Left forelimb (tissue), 1 donor: Measurements from ENCODE around the gene NUDC.

Experiments
- DNase-seq: peaks from one replicate; pipeline ENCODE4 v3.0.0-alpha.2; 2018; ENCODE audit warnings: low spot score

Gene NUDC

DNA sequence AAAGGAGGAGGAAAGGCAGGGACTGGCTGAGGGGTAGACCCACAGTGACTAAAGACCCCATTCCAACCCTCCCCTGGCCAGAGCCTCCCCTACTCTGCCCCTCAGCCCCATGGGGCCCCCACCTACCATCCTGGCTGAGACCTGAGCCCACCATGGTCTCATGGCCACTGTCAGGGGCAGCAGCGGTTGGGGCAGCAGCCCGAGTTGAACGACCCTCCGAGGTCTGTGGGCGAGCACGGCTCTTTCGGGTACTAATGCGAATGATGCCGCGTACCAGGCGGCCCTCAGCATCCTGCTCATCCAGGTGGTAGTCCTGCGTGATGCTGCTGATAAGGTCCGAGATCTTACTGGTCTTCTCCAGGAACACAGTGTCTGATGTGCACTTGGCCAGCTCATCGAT, 29.7 kb downstream of the NUDC start:
- DNase-seq = no peak

DNA sequence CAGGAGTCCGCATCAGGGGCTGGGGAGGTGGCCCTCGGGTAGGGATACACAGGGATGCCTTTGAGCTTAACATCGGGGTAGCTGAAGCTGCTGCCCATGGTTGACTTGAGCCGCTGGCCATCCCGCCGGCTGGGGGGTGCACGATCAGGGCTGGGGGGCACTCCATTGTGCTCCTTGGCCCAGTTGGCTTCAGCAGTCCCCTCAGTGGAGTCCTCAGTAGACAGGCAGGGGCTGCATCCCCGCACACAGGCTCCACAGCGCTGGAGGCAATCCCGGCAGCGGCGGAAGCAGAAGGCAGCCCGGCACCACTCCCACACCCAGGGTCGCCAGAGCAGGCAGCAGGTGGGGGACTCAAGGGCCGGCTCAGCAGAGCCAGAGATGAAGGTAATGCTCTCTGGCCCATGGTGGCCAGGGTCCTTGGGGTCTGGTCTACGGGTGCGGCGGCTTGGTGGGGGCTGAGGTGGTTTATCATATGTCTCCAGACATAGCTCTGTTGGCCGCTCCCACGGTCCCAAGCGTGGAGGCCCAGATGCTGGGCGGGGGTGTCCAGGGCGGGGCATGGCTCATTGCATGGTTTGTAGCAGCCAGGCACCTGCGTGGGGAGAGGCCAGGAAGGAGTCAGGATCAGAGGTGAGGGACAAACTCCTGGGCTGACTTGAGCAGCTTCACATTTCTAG, 30.4 kb downstream of the NUDC start:
- no peak for DNase-seq

- DNase-seq = no peak
Observed at GRCh38 chr1:26953374-26953773, 31.8 kb downstream of the NUDC start.

GRCh38 chr1:26956321-26956720, 34.8 kb downstream of the NUDC start:
- no peak for DNase-seq

DNA sequence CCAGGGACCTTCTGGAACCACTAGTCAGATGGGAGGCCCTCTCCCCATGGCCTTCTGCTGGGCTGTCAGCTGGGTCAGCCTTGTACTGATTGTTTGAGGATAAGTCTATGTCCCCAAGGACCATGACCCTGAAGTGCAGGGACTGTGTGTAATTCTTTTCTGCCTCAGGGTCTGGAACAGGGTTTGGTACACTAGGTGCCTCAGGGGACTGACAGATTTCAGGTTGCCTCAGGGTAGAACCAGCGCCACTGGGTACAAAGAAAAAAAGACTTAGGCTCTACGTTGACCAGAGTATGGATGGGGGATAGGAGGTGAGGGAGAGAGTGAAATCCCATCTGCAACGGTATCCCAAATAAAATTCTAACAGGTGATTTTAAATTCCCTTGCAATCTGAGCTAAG, 35.8 kb downstream of the NUDC start:
- no peak for DNase-seq

- DNase-seq = no peak
Observed at GRCh38 chr1:26959270-26959669, 37.7 kb downstream of the NUDC start.

DNA sequence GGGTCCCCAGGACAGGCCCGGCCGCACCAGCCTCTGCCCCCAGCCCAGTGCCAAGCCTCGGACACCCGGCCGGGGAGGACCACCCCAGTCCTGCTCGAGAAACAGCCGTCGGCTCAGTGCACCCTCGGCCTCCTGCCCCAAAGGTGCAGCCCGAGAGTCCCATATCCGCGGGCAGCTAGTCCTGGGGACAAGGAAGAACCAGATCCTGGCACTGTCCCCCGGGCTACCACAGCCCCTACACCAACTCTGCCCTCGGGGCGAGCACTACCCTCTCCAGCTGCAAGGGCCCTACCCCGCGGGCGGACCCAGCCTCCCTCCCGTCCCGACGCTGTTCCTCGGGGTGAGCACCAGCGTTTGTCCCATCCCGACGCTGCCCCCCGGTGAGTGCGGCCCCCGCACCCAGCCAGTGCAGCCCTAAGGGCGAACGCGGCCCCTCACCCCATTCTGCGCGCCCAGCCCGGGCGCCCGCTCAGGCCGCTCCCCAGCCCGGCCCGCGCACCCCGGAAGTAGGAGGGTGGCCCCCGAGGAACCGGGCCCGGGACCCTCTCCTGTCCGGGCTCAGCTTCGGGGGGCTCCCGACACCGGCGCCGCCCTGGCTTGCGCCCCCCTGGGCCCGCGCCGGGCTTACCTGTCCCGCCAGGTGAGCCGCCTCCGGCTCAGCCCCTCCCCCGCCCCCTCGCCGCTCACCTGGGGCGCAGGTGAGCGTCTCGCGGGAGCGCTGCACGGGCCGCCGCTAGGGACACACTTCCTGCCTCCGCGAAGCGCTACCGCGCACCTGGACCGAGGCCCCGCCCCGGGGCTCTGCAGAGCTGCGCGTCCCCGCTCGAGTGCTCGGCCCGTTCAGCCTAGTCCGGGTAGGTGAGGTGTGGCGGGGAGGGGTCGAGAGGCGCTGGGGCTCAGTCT, 38.4 kb downstream of the NUDC start, which contains the start of gene KDF1:
TSS of gene KDF1 (minus strand) at position 747 of the 903 bp plus-strand sequence. CDS start 8,088 bp downstream, outside the sequence.
- DNase-seq = no peak

DNA sequence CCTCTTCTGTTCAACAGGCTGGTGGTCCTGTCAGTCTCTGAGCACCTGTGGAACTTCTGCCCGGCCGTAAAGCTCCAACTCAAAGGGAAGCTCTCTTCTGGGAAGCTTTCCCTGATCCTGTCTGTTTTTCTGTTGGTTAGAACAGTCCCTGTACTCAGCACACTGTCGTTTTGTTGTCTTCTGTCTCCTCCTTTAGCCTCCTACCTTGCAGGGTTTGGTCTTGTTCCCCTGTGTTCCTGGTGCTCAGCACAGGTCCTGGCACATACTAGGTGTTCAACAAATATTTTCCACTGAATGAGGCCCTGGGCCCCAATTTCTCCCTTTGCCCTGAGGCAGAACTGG, 39.1 kb downstream of the NUDC start:
- DNase-seq = no peak

DNA sequence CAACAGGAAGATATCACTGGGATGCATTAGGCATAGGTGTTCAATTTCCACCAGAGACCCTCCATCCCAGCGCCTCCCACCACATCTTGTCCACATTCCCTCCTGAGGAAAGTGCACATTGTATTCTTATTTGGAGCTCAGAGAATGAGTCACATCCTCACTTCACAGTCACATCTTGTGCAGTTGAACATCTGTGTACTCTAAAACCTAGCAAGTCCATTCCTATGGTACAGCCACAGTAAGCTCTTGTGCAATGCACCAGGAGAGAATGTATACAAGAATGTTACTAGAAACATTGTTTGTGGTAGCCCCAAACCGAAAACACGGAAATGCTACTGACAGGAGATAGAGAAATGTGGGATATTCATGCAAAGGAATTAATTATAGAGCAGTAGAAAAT, 40.3 kb downstream of the NUDC start:
- DNase-seq = no peak

- DNase-seq = no peak
Observed at GRCh38 chr1:26965213-26965612, 43.7 kb downstream of the NUDC start.

DNA sequence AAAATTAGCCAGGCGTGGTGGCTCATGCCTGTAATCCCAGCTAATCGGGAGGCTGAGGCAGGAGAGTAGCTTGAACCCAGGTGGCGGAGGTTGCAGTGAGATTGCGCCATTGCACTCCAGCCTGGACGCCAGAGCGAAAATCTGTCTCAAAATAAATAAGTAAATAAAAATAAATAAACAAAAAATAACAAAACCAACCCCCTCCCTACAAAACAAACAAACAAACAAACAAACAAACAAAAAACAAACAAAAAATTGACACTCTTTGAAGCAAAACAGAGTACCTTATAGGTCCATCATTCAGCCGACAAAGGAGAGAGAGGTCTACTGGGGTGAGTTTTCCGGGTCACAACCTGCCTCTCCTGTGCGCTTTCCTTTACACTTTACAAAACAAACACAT, 44.1 kb downstream of the NUDC start:
- DNase-seq = no peak

GRCh38 chr1:26970810-26971209, 49.3 kb downstream of the NUDC start:
- no peak for DNase-seq

- DNase-seq = no peak
Observed at GRCh38 chr1:26971590-26971989, 50.0 kb downstream of the NUDC start.

DNA sequence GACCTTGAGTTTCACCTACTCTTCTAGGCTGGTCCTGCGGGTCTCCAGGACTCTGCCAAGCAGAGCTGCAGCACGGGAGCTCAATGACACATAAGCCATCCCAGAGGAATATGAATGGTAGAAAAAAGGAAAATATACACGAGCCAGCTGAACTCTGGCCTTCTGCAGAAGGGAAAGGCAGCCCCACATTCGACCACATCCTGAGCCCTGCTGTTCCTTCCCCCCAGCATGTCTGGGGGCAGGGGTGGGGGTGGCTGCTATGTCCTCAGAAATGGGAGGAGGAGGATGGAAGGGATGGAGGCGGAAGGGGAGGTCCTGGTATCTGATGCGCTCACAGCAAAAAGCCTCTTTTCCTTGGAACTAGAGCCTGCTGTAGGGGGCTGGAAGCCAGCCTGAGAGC, 50.8 kb downstream of the NUDC start:
- DNase-seq = no peak

- no peak for DNase-seq
Observed at GRCh38 chr1:26972821-26973220, 51.3 kb downstream of the NUDC start.

- DNase-seq = no peak
Observed at GRCh38 chr1:26976621-26977510, 55.3 kb downstream of the NUDC start.

DNA sequence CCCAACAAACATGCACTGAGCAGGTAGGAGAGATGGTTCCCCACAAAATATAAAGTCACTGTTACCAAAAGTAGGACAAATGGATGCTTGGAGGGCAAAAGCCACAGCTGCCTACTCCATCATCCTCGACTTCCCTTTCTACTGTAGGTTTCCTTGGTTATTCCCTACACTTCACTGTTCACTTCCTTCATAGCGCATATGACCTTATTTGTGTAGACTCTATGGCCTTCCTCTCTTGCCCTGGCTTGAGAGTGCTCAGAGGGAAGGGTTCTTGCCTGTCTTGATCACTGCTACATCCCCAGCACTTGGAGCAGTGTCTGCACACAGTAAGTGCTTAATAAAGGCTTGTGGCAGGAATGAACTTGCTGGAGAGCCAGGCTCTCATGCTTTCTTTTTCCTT, 57.4 kb downstream of the NUDC start:
- DNase-seq = no peak

GRCh38 chr1:26981146-26981846, 59.8 kb downstream of the NUDC start:
- DNase-seq = no peak

DNA sequence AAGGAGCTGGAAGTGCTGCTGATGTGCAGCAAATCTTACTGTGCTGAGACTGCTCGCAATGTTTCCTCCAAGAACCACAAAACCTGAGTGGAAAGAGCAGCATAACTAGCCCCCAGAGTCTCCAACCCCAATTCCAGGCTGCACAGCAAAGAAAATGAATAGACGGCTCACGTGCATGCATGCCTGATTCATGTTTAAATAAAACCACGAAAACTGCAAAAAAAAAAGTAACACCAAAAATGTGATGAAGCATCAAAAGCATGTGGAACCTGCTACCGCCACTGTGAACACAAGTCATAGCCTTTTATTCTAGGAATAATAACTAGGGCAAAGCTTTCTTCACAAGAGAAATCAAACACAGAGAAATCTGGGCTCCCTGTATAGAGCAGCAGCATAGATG, 62.3 kb downstream of the NUDC start:
- no peak for DNase-seq

DNA sequence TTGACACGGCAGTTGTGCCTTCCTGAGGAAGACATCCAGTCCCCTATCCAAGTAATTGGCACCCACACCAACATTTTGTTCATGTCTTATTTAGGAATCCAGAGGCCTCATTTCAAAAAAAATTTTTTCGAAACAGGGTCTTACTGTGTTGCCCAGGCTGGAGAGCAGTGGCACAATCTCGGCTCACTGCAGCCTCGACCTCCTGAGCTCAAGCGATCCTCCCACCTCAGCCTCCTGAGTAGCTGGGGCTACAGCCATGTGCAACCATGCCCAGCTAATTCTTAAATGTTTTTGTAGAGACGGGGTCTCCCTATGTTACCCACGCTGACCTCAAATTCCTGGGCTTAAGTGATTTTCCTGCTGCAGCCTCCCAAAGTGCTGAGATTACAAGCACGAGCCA, 62.7 kb downstream of the NUDC start:
- no peak for DNase-seq

- no peak for DNase-seq
Observed at GRCh38 chr1:26986658-26987057, 65.1 kb downstream of the NUDC start.
